ENCODE data around the gene ANKRD17.

DNA sequence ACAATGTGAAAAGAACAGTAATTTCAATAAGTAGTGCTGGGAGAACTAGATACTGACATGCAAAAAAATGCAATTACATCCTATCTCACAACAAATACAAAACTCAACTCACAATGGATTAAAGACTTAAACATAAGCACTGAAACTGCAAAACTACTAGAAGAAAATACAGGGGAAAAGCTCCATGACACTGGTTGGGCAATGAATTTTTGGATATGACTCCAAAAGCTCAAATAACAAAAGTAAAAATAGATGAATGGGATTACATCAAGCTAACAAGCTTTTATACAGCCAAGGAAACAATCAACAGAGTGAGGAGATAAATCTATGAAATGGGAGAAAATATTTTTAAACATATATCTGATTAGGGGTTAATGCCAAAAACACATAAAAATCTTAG, 53.1 kb downstream of the ANKRD17 start:
- no peak for TF ChIP-seq CTCF (IDR thresholded peaks at IDR 0.05; ENCODE audit: low read depth, low read length, poor library complexity, severe bottlenecking)
- no peak for TF ChIP-seq EZH2phosphoT487 (IDR thresholded peaks at IDR 0.05; ENCODE audit: borderline replicate concordance, low read length)

Data from DOHH2 (cell line).